K562 (cell line): ENCODE data around the gene PRDX2.
A peak's percentile ranks its signal among the peaks of the same experiment; 100 is the strongest.

Experiments
- ZFX ChIP-seq: sonication (generic); formaldehyde crosslinking; IDR thresholded peaks from 2 replicates; pipeline ENCODE4 v1.8.0; 2022; ENCODE audit warnings: mild to moderate bottlenecking, missing genetic modification reagents, moderate library complexity
- ZKSCAN3 ChIP-seq: fragments of 250-450 bp; sonication (Bioruptor Pico); IDR thresholded peaks from 2 replicates; pipeline ENCODE4 v1.4.0; 2020

DNA sequence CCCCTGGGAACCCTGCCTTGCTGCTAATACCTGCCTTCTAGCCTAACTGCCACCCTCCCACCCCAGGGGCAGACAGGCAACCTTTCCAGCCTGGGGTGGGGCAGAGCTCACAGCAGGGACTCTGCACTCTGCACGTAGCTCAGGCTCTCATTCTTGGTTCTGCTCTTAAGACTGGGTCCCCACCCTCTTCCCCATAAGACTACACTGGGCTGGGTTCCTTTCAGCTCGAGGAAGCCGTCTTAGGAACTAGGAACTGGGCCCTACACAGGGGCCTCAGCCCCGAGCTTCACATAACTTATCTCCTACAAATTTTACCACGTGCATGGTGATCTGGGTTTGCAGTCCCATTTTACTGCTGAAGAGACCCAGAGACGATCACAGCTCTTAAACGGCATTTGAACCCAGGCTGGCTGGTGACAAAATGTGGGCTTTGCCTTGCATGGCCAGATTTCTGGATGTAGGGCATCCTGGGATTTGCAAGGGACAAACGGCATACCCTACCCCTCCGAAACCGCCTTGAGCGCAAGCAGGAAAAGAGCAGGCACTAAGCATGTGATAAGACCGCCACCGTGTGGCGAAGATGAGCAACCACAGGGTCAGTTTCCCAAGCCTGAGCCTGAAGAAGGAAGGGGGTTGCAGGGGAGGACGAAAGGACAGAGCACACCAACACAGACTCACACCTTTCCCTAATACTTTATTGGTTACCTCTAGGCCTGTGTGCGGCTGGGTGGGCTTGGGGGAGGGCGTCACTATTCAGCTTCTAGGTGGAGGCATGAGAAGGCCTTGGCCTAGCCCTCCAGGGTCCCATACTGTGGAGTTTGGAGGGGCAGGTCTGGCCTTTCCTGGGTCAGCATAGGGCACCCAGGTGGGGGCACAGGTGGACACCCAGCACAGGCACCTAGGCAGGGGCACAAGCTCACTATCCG is 5.2 kb downstream of the PRDX2 start:
- TF ChIP-seq ZKSCAN3 (no peak), ZFX (peak; percentile 43; the same call in 1 of the 2 replicates)
